Activated gamma-delta T cell treated with Interleukin-2 at 50 U/mL for 16 hours (primary cell): Measurements from ENCODE around the gene CMTM1.

ENCODE experiments used
- DNase-seq: peaks from one replicate; pipeline ENCODE4 v3.0.0-alpha.2; 2020

The CMTM1 gene, protein sequence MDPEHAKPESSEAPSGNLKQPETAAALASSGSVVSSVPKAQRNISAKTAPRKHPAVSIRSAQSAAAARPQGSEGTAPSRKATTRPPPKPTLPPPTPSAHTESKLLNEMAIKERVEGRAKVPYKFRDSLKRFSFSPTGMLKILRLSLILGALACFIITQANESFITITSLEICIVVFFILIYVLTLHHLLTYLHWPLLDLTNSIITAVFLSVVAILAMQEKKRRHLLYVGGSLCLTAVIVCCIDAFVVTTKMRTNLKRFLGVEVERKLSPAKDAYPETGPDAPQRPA

DNA sequence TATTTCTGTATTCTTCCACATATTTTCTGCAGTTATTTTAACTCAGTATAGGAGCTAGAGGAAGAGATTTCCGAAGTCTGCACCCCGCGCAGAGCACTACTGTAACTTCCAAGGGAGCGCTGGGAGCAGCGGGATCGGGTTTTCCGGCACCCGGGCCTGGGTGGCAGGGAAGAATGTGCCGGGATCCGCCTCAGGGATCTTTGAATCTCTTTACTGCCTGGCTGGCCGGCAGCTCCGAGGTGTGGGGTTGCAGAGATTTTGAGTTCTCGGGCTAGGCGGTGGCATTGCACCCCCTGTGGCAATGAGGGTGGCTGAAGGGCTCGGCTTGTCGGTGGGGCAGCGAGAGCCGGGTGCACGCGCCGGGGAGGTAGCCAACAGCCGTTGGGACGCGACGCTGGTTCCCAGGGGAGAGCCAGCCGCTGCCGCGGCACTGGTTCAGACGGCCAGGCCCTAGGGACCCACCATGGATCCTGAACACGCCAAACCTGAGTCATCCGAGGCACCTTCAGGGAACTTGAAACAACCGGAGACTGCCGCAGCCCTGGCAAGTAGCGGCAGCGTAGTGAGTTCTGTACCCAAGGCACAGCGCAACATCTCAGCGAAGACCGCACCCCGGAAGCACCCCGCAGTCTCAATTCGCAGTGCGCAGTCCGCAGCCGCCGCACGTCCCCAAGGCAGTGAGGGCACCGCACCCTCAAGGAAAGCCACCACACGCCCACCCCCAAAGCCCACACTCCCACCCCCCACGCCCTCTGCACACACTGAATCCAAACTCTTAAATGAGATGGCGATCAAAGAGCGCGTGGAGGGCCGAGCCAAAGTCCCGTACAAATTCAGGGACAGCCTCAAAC, at the start of gene CMTM1:
Gene CMTM1, plus strand, starts transcription at position 389 of the 851 bp plus-strand sequence. Its CDS starts 75 bp downstream, at position 464.
- DNase-seq: no peak

DNA sequence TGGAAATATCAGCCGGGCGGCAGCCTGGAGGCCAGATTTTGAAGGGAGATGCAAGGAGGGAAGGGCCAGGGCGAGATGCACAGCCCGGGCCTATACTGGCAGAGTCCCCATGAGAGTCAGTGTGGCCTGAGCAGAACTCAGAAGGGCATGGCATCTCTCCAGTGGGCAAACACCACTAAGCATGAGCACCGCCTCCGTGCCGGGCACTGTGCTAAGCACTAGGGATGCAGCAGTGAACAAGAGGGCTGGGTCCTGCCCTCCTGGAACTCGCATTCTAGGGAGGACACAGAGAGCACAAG, 49.8 kb upstream of the CMTM1 start:
- no peak for DNase-seq

DNA sequence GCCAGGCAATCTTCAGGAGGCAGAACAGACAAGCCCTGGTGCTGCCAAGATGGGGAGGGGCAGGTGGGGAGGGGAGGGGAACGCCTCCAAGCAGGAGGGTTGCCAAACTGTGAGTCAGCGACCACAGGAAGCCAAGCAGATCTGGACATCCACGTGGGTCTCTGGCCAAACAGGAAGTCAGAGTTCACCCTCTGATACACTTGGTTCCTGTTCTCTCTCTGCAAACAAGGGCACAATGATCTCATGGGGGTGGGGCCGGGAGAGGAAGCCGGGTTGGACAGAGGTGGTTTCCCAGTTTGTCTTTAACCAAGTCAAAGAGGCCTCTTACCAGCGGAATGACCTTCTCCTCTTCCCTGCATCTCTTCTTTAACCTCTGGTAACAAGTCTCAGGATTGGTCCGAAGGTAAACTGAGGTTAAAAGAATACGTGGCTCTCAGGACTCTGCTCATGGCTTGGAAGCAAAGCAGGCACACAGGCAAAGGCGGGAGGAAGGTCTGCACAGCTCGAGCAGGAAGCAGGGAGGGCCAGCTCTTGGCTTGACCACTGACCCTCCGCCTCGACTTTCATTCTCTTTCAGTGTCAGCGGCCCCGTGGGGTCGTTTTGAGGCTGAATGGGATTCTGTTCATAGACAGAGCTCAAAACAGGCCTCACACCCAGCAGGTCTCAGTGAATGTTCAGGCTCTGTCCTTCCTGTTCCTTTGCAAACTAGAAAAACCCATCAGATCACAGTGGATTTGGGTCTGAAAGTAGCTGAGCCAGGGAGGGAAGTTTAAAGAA, 49.2 kb upstream of the CMTM1 start:
- peak; percentile 81 for DNase-seq

DNA sequence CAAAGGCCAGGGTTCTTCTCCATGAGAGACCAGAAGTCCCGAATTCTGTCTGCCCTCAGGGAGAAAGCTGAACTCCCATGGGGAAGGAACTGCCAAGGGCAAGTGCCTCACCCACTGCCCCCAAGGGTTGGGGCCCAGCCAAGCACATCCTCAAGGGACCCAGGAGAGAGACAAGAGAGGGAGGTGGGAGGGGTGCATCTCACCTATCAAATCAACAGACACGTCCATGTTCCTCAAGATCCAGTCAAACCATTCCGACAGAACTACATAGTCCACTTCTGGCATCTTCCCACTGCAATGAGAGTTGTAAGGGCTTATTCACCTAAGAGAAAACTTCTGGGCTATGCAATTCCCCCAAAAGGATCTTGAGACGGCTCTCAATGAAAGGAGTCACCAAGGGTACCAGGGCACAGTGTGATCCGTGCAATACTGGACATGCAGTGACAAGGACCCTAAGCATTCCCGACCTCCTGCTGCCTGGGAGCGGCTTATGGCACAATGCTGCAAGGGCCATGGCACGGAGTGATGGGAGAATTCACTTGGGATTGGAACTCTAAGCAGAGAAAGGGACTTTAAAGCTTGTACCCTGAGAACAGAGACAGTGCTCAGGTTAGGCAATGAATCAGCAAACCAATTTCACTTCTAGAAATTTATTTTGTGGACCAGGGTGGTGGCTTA, 48.5 kb upstream of the CMTM1 start:
- no peak for DNase-seq

DNA sequence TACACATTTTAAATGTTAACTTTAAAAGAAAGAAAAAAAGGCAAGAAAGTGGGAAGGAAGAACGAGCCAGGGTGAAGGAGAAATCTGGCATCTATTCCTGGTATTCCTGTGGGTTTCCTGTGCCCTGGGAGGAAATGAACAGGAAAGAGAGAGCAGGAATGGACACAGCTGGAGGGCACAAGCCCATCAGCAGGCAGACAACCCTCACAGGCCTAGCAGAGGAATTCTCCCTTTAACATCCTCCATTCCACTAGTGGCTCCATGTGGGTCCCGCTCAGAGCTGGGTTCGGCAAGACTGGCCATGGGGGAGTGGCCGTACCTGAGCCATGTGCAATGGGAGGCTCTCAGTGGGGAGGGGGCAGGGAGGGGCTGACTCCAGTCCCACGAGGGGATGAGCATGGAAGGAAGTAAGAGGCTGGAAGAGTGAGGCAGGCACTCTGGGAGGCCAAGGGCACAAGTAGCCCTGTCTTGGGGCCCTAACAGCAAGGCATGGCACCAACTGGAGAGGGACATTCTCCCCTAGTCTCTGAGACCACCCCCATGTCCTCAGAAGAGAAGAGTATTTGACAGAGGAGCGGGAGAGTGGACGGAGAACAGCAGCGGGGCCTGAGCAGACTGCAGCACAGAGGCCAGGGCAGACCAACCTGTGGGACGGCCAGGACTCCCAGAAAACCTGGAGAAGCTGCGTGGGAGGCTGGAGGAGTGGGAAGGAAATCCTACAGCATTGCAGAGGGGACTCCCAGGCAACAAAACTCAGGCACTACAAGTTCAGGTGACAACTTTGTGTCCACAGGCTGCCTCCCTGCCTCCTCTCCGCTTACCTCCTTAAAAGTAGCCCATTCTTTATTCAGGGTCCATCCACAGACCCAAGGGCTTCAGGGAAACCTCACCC, 46.5 kb upstream of the CMTM1 start:
- DNase-seq: no peak

DNA sequence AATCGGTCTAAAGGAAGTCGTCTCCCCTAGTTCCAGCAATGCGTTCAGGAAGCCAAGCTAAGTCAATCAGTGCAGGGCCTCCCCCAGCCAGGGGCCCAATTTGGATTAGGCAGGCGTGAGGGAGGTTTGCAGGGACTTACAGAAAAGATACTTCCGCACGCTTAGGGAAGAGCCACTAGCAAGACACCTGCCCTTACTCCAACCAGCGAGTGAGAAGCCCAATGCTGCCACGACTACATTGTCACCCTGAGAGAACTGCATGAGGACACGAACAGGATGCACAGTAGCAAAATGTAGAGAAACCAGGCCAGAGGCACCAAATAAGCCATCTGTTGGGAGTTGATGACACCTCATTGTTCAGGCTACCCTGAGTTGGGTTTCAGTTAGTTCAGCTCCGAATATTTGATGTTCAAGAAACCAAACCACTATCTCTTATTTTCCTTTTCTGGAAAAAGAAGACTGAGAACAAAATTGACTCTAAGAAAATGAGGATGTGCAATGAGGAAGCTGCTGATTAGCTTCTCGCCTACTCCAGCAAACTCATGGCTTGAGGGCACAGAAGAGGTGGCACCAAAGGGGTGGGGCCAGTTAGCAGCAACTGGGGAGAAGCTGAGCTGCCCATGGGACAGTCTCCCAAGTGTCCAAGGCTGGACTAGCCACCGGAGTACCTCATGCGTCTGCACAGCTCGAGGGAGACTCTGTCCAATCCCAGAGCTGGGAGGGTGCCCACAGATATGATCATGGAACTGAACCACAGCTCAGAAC, 45.7 kb upstream of the CMTM1 start:
- DNase-seq: no peak

DNA sequence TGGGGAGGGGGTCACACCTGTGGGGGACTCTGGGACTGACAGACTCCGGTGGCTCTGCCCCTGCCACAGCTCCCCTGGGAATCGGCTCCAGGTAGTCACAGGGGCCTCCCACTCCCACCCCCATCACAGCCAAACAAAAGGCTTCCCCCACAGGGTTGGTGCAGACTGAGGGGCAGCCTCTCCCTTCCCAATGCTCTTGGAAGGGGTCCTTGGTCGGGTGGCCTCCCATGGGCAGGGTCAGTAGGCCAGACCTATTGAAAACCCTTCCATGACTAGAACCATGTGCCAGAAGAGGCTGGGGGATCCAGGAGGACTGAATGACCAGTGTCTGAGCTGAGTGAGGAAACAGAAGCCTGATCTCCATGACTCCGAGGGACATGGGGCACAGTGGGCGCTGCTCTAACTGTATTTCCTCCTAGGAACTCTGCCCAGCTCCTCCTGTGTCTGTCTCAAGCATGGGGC, 45.0 kb upstream of the CMTM1 start:
- no peak for DNase-seq

DNA sequence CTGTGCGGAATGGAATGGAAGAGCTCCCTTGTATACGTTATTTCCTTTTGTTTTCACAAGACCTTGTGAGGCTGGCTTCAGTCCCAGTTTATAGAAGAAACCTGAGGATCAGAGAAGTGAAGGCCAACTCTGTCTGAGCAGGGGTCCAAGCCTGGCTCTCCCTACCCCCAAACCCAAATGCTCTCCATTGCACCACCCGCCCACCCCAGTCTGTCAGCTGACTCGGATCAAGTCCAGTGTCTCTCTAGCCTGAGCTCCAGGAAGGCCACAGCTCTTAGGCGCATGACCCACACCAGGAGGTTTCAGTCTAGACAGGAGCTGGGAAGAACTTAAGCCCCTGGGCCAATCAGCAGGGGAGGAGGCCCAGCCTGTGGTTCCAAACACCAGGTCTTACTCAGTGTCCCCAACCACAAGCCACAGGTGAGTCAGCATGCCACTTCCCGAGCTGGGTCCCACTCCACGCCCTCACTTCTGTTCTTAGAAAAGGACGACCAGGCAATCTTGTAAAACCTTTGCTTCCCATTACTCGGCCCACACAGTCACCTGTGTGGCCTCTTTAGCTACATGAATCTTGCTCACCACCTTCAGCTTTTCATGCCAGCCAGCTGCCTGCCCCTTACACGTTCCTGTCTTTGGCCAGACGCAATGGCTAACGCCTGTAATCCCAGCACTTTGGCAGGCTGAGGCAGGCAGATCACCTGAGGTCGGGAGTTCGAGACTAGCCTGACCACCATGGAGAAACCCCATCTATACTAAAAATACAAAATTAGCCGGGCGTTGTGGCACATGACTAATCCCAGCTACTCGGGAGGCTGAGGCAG, 44.1 kb upstream of the CMTM1 start:
- peak; percentile 88 for DNase-seq

DNA sequence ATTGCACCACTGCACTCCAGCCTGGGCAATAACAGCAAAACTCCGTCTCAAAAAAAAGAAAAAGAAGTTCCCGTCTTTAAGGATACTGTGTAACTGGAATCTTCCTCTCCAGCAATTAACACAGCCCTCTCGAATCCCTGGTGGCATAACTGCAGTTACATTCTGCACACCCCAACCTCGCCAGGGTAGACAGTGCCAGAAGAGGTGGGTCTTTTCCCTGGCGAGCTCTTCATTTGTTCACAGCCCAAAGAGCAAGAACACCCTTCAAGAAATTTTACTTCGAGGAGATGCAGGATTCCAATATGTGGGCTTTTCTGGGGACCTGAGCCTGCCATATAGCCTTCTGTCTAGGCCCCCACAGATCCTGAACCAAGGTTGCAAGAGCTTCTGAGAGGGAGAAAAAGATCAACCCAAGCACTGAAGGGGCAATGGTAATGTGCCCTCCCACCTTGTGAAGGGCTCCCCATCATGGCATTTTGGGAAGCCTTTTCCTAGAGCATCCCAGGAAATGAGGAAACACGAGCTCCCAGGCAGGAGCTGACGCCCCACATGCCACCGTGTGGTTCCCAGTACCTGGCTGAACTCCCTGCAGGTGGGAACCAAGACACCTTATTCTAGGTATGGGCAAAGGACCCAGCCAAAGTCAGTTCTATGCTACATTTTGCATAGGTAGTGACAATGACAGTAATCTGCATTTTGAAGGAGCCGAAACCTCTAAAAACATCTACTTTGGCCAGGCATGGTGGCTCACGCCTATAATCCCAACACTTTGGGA, 43.2 kb upstream of the CMTM1 start:
- no peak for DNase-seq

DNA sequence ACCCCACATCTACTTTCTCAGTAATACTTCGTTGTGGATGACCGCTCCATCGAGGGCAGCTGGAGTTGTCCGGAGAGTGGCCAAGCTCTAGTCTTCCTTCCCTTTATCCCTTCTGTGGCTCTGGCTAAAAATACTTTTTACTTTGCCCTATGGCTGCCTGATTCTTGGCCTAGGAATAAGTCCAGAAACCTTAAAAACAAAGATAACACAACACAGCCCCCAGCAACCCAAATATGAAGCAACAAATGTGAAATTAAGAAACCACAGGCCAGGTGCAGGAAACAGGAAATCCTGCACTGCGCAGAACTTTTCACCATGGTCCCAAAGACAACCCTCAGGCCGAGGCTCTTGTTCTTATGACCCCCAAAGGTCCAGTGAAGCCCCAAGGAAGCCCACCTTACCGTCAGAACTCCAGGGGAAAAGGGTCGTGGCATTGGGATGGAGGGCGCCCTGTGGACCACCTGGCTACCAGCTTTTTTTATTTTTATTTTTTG, 42.3 kb upstream of the CMTM1 start:
- DNase-seq: peak; percentile 53

DNA sequence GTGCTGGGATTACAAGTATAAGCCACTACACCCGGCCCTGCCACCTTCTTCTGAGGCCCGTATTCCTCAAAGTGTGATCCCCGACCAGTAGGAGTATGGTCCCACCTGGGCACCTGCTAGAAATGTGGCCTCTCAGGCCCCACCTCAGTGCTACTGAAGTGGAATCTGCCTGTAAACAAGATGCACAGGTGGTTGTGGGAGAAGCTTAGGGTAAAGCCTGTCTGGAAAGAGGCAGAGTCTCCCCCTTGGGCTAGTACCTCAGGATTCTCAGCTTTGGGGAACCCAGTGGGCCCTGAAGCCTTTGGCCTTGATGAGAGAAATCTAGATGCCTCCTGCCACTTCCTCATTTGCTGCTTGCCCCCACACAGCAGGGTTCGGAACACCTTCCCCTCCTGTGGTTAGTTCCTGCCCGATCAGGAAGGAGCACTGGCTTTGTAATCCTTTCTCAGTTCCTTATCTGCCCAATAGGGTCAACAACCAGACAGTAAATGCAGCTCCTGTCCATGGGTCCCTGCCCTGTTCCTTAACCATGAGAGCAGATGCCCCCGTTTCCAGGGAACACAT, 41.6 kb upstream of the CMTM1 start:
- no peak for DNase-seq

DNA sequence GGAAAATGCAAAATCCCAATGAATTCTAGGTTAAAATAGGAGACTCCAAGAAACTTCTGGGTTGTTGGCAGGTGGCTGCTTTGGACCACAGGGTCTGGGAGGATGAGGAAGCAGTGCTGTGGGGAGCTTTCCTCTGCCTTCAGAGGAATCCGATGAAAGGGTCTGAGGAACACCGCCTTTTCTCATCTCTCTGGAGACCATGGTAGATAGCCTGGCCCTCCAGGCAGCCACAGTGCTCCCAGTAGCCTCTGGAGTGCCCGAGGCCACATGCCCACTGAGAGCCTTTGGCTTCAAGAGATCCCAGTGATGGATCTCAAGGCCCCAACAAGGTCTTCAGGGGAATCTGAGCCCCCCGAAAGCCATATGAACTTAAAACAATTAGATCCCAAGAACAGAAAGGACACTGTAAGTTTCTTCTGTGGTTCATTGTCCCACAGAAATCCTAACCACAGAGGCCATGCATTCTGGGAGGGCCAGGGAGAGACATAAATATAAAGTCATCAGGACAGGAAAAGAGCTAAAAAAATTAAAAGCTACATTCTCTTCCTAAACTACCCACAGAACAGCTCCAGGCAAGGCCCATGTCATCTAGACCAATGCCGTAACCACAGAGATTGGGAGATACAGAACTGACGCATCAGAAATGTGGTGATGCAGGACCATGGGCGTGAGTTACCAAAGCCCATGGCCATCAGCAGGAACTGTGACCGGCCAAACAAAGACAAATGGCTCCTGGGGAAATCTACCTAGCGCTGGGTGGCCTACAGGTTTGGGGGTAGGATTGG, 40.7 kb upstream of the CMTM1 start:
- DNase-seq: no peak

DNA sequence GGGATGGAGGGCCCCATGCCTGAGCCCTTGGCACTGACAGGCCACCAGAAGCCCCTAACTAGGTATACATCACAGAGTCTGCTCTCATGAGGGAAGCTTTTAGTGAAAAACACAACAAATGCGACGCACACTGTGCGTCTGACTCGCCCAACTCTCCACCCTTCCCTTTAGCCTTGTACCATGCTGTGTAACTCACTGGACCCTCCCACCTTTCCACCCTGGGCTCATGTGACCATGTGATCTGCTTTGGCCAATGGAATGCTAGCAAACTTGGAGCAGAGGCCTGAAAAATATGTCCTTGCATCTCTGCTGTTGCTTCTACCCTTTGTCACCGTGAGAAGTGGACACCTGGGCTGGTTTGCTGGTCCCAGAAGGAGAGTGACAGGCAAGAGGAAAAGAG, 37.9 kb upstream of the CMTM1 start:
- no peak for DNase-seq

DNA sequence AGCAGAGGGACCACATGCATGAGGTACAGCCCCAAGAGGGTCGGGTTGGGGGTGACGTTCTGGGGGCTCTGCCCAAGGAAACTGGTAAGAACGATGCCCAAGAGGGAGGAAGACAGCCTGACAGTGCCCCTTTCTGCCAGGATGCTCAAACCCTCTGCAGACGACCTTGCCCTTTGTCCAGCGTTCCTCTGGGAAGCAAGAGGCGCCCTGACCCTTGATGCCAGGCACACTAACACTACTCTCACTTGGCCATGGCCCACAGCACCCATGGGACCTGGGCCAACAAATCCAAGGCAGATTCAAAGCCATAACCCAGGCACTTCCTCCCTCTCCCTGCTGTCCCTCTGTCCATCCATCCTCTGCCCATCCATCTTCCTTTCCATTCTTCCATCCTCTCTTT, 36.8 kb upstream of the CMTM1 start:
- no peak for DNase-seq

DNA sequence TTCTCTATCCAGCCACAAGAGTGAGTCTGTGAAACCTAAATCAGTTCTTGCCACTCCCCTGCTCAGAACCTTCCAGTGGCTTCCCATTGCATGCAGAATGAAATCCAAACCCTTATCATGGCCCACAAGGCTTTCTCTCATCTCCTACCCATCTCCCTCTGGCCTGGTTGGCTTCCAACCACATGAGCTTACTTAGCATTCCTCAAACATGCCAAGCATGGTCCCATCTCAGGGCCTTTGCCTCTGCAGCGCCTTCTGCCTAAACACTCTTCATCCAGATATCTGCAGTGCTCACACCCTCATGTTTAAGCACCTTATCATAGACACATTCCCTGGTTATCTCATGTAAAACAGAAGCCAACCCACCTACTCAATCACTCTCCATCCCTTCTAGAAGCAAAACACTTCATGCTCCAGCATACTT, 31.9 kb upstream of the CMTM1 start:
- DNase-seq: no peak

DNA sequence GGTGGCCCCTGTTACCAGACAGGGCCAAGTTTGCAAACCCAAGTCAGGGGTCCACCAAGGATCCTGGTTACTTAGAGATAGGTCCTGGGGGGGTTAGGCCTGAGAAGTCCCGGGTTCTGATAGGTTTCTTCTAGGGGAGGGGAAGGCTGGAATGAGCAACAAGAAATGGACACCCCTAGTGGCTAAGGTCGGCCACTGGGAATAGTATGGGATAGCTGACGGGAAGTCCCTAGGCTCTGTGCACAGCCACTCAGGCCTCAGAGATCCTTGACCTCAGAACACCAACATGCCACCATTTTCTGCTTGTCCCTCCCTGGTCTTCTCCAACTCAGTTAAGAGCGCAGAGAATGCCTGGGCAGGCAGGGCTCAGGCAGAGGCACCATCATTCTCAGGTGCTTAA, 29.7 kb upstream of the CMTM1 start:
- no peak for DNase-seq

DNA sequence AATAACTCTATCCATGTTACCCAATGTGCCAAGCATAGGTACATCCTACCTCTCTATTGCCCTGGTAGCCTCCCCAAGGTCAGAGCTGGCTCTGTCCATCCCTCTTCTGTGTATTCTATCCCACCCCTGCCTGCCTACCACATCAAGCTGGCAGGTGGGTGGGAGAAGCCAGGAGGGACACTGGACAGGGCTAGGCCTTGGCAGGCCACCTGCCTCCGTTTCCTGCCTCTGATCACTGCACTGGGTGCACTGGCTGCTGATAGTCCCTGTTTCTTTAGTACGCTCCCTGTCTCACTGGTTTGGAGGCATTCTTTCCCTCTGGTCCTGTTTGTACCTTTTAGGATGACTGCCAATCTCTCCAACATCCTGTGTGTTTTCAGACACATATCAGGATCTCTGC, 29.0 kb upstream of the CMTM1 start:
- no peak for DNase-seq

DNA sequence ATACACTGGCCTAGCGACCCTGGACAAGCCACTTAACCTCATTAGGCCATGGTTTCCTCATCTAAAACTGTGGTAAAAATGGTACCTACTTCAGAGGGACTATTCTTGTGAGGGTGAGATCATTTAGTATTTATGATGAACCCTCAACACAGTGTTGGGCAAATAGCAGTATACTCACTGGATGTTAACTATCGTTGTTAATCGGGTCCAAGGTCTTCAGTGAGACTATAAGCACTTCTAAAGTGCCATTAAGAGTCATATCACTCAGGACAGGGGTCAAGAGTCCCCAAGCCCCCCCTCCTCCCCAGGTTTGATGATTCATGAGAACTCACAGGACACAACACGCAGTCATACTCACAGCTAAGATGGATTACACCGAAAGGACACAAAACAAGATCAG, 27.3 kb upstream of the CMTM1 start:
- no peak for DNase-seq
